MCF 10A (cell line): ENCODE results near the gene RNF217. TPM values are rescaled to one million over a fixed set of nuclear protein-coding genes. Genes with fewer than 3 reads are reported as not detected.

ENCODE experiments used
- BruUV-seq: library from RNA; stranded (reverse); fragments of 400-500 nt; replicated peaks from 2 replicates; lab custom pipeline; 2021; lab: Mats Ljungman, UMichigan
- CTCF ChIA-PET: fragments of 300-600 bp; sonication (Branson Sonifier 250); formaldehyde crosslinking; extraction: SDS; loops from one replicate; lab custom pipeline; 2021; ENCODE audit warnings: antibody characterized with exemption, inconsistent platforms; lab: Yijun Ruan, JAX
- POLR2A ChIA-PET: fragments of 300-600, 350-650 bp; sonication (Branson Sonifier 250); formaldehyde crosslinking; extraction: SDS; loops from one replicate; lab custom pipeline; 2020; ENCODE audit warnings: antibody characterized with exemption, inconsistent platforms; lab: Yijun Ruan, JAX
- DNase-seq: peaks from one replicate; pipeline ENCODE4 v3.0.0-alpha.2; 2018; ENCODE audit not compliant: unreplicated experiment
- H3K27ac Mint-ChIP-seq: one replicate; pipeline ENCODE4 v1.8.0; 2022; ENCODE audit warnings: mild to moderate bottlenecking, low read depth, mixed read lengths; ENCODE audit not compliant: unreplicated experiment
- H3K27me3 Mint-ChIP-seq: one replicate; pipeline ENCODE4 v1.8.0; 2022; ENCODE audit warnings: mixed read lengths; ENCODE audit not compliant: insufficient read depth, unreplicated experiment
- H3K36me3 Mint-ChIP-seq: one replicate; pipeline ENCODE4 v1.8.0; 2022; ENCODE audit warnings: mild to moderate bottlenecking, moderate library complexity, mixed read lengths; ENCODE audit not compliant: insufficient read depth, unreplicated experiment
- H3K4me1 Mint-ChIP-seq: one replicate; pipeline ENCODE4 v1.8.0; 2022; ENCODE audit warnings: mixed read lengths; ENCODE audit not compliant: insufficient read depth, unreplicated experiment
- H3K4me3 Mint-ChIP-seq: one replicate; pipeline ENCODE4 v1.8.0; 2022; ENCODE audit warnings: mild to moderate bottlenecking, moderate library complexity, mixed read lengths; ENCODE audit not compliant: unreplicated experiment
- H3K9me3 Mint-ChIP-seq: one replicate; pipeline ENCODE4 v1.8.0; 2022; ENCODE audit warnings: mixed read lengths; ENCODE audit not compliant: unreplicated experiment
- intact Hi-C: fragments of 100-400 bp; cut with micrococcal nuclease; formaldehyde crosslinking; loops from 2 replicates; pipeline ENCODE4 v1.14.1; 2022
- total RNA-seq: library from RNA; stranded (reverse); gene quantifications from 2 replicates; pipeline ENCODE4 v1.2.3, GENCODE V29; 2022
- TF ChIP-seq, protein P1 (sequence below): fragments of 200-600 bp; IDR thresholded peaks from one replicate; pipeline ENCODE4 v1.8.0; 2022; ENCODE audit warnings: antibody characterized with exemption, mild to moderate bottlenecking; ENCODE audit not compliant: unreplicated experiment

Gene RNF217
- total RNA-seq, 1 experiment from 2014 or later, result 24.8 TPM

GRCh38 chr6:124982669-124983068 lies 20.4 kb downstream of the RNF217 start:
- DNase-seq, result no peak
- Mint-ChIP-seq H3K27me3 (no peaks in the 10 kb centered on the region), H3K4me3 (no peak overlapping the region), H3K27ac (peak overlapping the region; percentile 91), H3K9me3 (peaks cover 12% of the 10 kb centered on the region), H3K36me3 (peaks cover 29% of the 10 kb centered on the region), H3K4me1 (peaks cover 52% of the 10 kb centered on the region)
- CTCF ChIA-PET, result no interaction called here
- BruUV-seq, result no TSS peak
- intact Hi-C loops, result no loop called here
- TF ChIP-seq, protein P1, sequence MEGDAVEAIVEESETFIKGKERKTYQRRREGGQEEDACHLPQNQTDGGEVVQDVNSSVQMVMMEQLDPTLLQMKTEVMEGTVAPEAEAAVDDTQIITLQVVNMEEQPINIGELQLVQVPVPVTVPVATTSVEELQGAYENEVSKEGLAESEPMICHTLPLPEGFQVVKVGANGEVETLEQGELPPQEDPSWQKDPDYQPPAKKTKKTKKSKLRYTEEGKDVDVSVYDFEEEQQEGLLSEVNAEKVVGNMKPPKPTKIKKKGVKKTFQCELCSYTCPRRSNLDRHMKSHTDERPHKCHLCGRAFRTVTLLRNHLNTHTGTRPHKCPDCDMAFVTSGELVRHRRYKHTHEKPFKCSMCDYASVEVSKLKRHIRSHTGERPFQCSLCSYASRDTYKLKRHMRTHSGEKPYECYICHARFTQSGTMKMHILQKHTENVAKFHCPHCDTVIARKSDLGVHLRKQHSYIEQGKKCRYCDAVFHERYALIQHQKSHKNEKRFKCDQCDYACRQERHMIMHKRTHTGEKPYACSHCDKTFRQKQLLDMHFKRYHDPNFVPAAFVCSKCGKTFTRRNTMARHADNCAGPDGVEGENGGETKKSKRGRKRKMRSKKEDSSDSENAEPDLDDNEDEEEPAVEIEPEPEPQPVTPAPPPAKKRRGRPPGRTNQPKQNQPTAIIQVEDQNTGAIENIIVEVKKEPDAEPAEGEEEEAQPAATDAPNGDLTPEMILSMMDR, result no peak
- POLR2A ChIA-PET, result interaction anchor here (0.6 to 1.2 kb wide), 3 partner anchors 8 to 44 kb away, joined by 3 to 4 read pairs (median 3); no protein-coding TSS in a partner anchor

GRCh38 chr6:124983383-124984083 lies 21.3 kb downstream of the RNF217 start:
- BruUV-seq, result no TSS peak
- peaks cover 24% of the 10 kb centered on the region for H3K36me3 Mint-ChIP-seq
- peak overlapping the region; percentile 91 for H3K27ac Mint-ChIP-seq
- TF ChIP-seq, protein P1, result no peak
- intact Hi-C loops, result no loop called here
- POLR2A ChIA-PET, result interaction anchor here (0.6 to 1.8 kb wide), 4 partner anchors 16 to 43 kb away, joined by 3 to 6 read pairs (median 4); no protein-coding TSS in a partner anchor
- H3K4me1 Mint-ChIP-seq, result peaks cover 52% of the 10 kb centered on the region
- CTCF ChIA-PET, result interaction anchor here (1.1 kb wide), 1 partner anchor 11 kb away, joined by 3 read pairs; no protein-coding TSS in a partner anchor
- H3K4me3 Mint-ChIP-seq, result no peak overlapping the region
- peaks cover 11% of the 10 kb centered on the region for H3K9me3 Mint-ChIP-seq
- DNase-seq, result no peak
- no peaks in the 10 kb centered on the region for H3K27me3 Mint-ChIP-seq

GRCh38 chr6:124984668-124985338 lies 22.6 kb downstream of the RNF217 start:
- no peaks in the 10 kb centered on the region for H3K27me3 Mint-ChIP-seq
- peaks cover 45% of the 10 kb centered on the region for H3K4me1 Mint-ChIP-seq
- H3K4me3 Mint-ChIP-seq, result no peak overlapping the region
- POLR2A ChIA-PET, result interaction anchor here (0.8 to 3.6 kb wide), 5 partner anchors 9 to 30 kb away, joined by 3 to 19 read pairs (median 5); no protein-coding TSS in a partner anchor
- BruUV-seq, result no TSS peak
- CTCF ChIA-PET, result interaction anchor here (0.7 to 1.8 kb wide), 3 partner anchors 13 to 129 kb away, joined by 3 to 7 read pairs (median 3); no protein-coding TSS in a partner anchor
- H3K9me3 Mint-ChIP-seq, result no peaks in the 10 kb centered on the region
- intact Hi-C loops, result no loop called here
- H3K27ac Mint-ChIP-seq, result peak overlapping the region; percentile 91
- TF ChIP-seq, protein P1, result no peak
- peak; percentile 38 for DNase-seq
- peaks cover 21% of the 10 kb centered on the region for H3K36me3 Mint-ChIP-seq

GRCh38 chr6:124986164-124986563 lies 23.9 kb downstream of the RNF217 start:
- DNase-seq, result no peak
- no peak overlapping the region for H3K4me3 Mint-ChIP-seq
- no peaks in the 10 kb centered on the region for H3K9me3 Mint-ChIP-seq
- no peaks in the 10 kb centered on the region for H3K27me3 Mint-ChIP-seq
- ChIA-PET POLR2A (interaction anchor here (0.8 to 3.6 kb wide), 6 partner anchors 9 to 212 kb away, joined by 3 to 19 read pairs (median 3); partner anchors contain the start of gene RNF217), CTCF (interaction anchor here (0.9 to 1.8 kb wide), 2 partner anchors 13 to 19 kb away, joined by 3 to 7 read pairs; no protein-coding TSS in a partner anchor)
- no TSS peak for BruUV-seq
- H3K36me3 Mint-ChIP-seq, result peaks cover 12% of the 10 kb centered on the region
- H3K4me1 Mint-ChIP-seq, result peaks cover 38% of the 10 kb centered on the region
- peak overlapping the region; percentile 77 for H3K27ac Mint-ChIP-seq
- TF ChIP-seq, protein P1, result no peak
- intact Hi-C loops, result no loop called here
